GM21737 (cell line): ENCODE data around the gene CST9L.
"Not testable (repeated sequence)": the region's sequence is repeated elsewhere in the genome, so short reads cannot be mapped to it uniquely, and the experiment has no call there.

Experiments
- ATAC-seq: cut with Tn5 transposase; IDR thresholded peaks from one replicate; pipeline ENCODE4 v1.9.1; 2021; ENCODE audit warnings: mild to moderate bottlenecking, moderate library complexity; ENCODE audit not compliant: unreplicated experiment

The CST9L gene

GRCh38 chr20:23586735-23587525 is 18.6 kb upstream of the CST9L start:
- ATAC-seq = no peak

- ATAC-seq = no peak
These were observed 17.8 kb upstream of the CST9L start for GRCh38 chr20:23585808-23586734.

GRCh38 chr20:23585449-23585807 is 17.1 kb upstream of the CST9L start:
- no peak for ATAC-seq

GRCh38 chr20:23584434-23585199 is 16.3 kb upstream of the CST9L start:
- ATAC-seq = no peak

GRCh38 chr20:23583526-23583925 is 15.2 kb upstream of the CST9L start:
- ATAC-seq = no peak

GRCh38 chr20:23582293-23582692 is 14.0 kb upstream of the CST9L start:
- ATAC-seq = no peak

- ATAC-seq = not testable (repeated sequence)
These were observed 13.5 kb upstream of the CST9L start for GRCh38 chr20:23581833-23582232.

- no peak for ATAC-seq
These were observed 6.7 kb upstream of the CST9L start for GRCh38 chr20:23574977-23575376.

- ATAC-seq = no peak
These were observed 2.0 kb upstream of the CST9L start for GRCh38 chr20:23570178-23570760.

GRCh38 chr20:23569570-23569969 is 1.3 kb upstream of the CST9L start:
- no peak for ATAC-seq

GRCh38 chr20:23568971-23569330 is 667 bp upstream of the CST9L start:
- ATAC-seq = no peak

- ATAC-seq = no peak
These were observed 1.9 kb downstream of the CST9L start for GRCh38 chr20:23566199-23566932.

GRCh38 chr20:23565503-23566045 is 2.7 kb downstream of the CST9L start:
- ATAC-seq = no peak

GRCh38 chr20:23564927-23565326 is 3.4 kb downstream of the CST9L start:
- ATAC-seq = no peak

GRCh38 chr20:23562721-23563342 is 5.5 kb downstream of the CST9L start:
- no peak for ATAC-seq

GRCh38 chr20:23554401-23554800 is 13.9 kb downstream of the CST9L start:
- no peak for ATAC-seq

GRCh38 chr20:23551786-23552185 is 16.5 kb downstream of the CST9L start:
- no peak for ATAC-seq

- ATAC-seq = no peak
These were observed 16.9 kb downstream of the CST9L start for GRCh38 chr20:23551383-23551782.

GRCh38 chr20:23550227-23550626 is 18.1 kb downstream of the CST9L start:
- ATAC-seq = no peak

- no peak for ATAC-seq
These were observed 19.9 kb downstream of the CST9L start for GRCh38 chr20:23548408-23548807.
